Keratinocyte (primary cell): Measurements from ENCODE around the gene C11orf24.

ENCODE experiments used
- CTCF ChIP-seq, 3 experiments: IDR thresholded peaks in 1 of 3; conservative IDR thresholded peaks in 1 of 3; optimal IDR thresholded peaks in 1 of 3; 2 replicates in 2 of 3; 3 replicates in 1 of 3; pipeline versions ENCODE3 to v1.5.1; 2011; ENCODE audit warnings: low read length in 3 of 3, mild to moderate bottlenecking in 3 of 3, moderate library complexity in 2 of 3, control low read depth in 1 of 3, inconsistent platforms in 1 of 3; ENCODE audit not compliant: insufficient read depth in 2 of 3; ENCODE audit errors: extremely low read depth in 1 of 3
- EZH2 ChIP-seq: IDR thresholded peaks from one replicate; pipeline ENCODE4 v1.6.1; 2012; ENCODE audit warnings: inconsistent platforms, mild to moderate bottlenecking, low read length, moderate library complexity

- TF ChIP-seq CTCF (optimal IDR thresholded peaks at IDR 0.05 in 1 of 3, IDR thresholded peaks at IDR 0.05 in 1 of 3, conservative IDR thresholded peaks at IDR 0.05 in 1 of 3; ENCODE audit: extremely low read depth in 1 of 3, insufficient read depth in 2 of 3, low read length in 3 of 3) (no peak), EZH2 (no peak)
These were observed 24.7 kb upstream of the C11orf24 start for GRCh38 chr11:68296344-68297051.
